Measurements from ENCODE around the gene STK38. TPM values are rescaled to one million over a fixed set of nuclear protein-coding genes. Genes with fewer than 3 reads are reported as not detected.

Gene STK38
- total RNA-seq, 1 experiment from 2014 or later = 27.6 TPM

GRCh38 chr6:36519352-36519751 is 27.9 kb downstream of the STK38 start:
- Histone ChIP-seq H3K36me3 (peaks cover 30% of the 10 kb centered on the region), H3K9me3 (replicated peaks) (no peaks in the 10 kb centered on the region), H3K4me1 (no peaks in the 10 kb centered on the region), H3K27ac (no peak overlapping the region), H3K4me3 (no peak overlapping the region), H3K27me3 (no peaks in the 10 kb centered on the region)
- DNase-seq = no peak

GRCh38 chr6:36517408-36517807 is 29.9 kb downstream of the STK38 start:
- Histone ChIP-seq H3K27ac (no peak overlapping the region), H3K27me3 (no peaks in the 10 kb centered on the region), H3K36me3 (peaks cover 29% of the 10 kb centered on the region), H3K4me3 (no peak overlapping the region), H3K9me3 (replicated peaks) (no peaks in the 10 kb centered on the region), H3K4me1 (no peaks in the 10 kb centered on the region)
- DNase-seq = no peak

GRCh38 chr6:36516988-36517387 is 30.3 kb downstream of the STK38 start:
- DNase-seq = no peak
- H3K27me3 ChIP-seq = no peaks in the 10 kb centered on the region
- H3K9me3 ChIP-seq (replicated peaks) = no peaks in the 10 kb centered on the region
- no peak overlapping the region for H3K27ac ChIP-seq
- no peaks in the 10 kb centered on the region for H3K4me1 ChIP-seq
- H3K36me3 ChIP-seq = peaks cover 31% of the 10 kb centered on the region
- no peak overlapping the region for H3K4me3 ChIP-seq

- Histone ChIP-seq H3K36me3 (peaks cover 29% of the 10 kb centered on the region), H3K27ac (no peak overlapping the region), H3K9me3 (replicated peaks) (no peaks in the 10 kb centered on the region), H3K4me1 (no peaks in the 10 kb centered on the region), H3K27me3 (no peaks in the 10 kb centered on the region), H3K4me3 (no peak overlapping the region)
- DNase-seq = no peak
Observed at GRCh38 chr6:36516559-36516958, 30.7 kb downstream of the STK38 start.

- no peak for DNase-seq
- Histone ChIP-seq H3K27ac (no peak overlapping the region), H3K4me3 (no peak overlapping the region), H3K27me3 (no peaks in the 10 kb centered on the region), H3K9me3 (replicated peaks) (no peaks in the 10 kb centered on the region), H3K4me1 (no peaks in the 10 kb centered on the region), H3K36me3 (peaks cover 31% of the 10 kb centered on the region)
Observed at GRCh38 chr6:36515844-36516243, 31.4 kb downstream of the STK38 start.

GRCh38 chr6:36514554-36515456 is 32.5 kb downstream of the STK38 start:
- Histone ChIP-seq H3K4me1 (no peaks in the 10 kb centered on the region), H3K27me3 (no peaks in the 10 kb centered on the region), H3K36me3 (peaks cover 36% of the 10 kb centered on the region), H3K9me3 (replicated peaks) (no peaks in the 10 kb centered on the region), H3K4me3 (no peak overlapping the region), H3K27ac (no peak overlapping the region)
- no peak for DNase-seq

- peaks cover 44% of the 10 kb centered on the region for H3K36me3 ChIP-seq
- no peaks in the 10 kb centered on the region for H3K4me1 ChIP-seq
- no peak overlapping the region for H3K27ac ChIP-seq
- H3K4me3 ChIP-seq = no peak overlapping the region
- no peaks in the 10 kb centered on the region for H3K27me3 ChIP-seq
- DNase-seq = no peak
- no peaks in the 10 kb centered on the region for H3K9me3 ChIP-seq (replicated peaks)
Observed at GRCh38 chr6:36510365-36510764, 36.9 kb downstream of the STK38 start.

GRCh38 chr6:36508532-36508931 is 38.7 kb downstream of the STK38 start:
- Histone ChIP-seq H3K4me1 (no peaks in the 10 kb centered on the region), H3K27ac (no peak overlapping the region), H3K27me3 (no peaks in the 10 kb centered on the region), H3K36me3 (peaks cover 48% of the 10 kb centered on the region), H3K4me3 (no peak overlapping the region), H3K9me3 (replicated peaks) (no peaks in the 10 kb centered on the region)
- no peak for DNase-seq

- peaks cover 50% of the 10 kb centered on the region for H3K36me3 ChIP-seq
Observed at GRCh38 chr6:36506611-36507010, 40.7 kb downstream of the STK38 start.

GRCh38 chr6:36505744-36506534 is 41.3 kb downstream of the STK38 start:
- no peaks in the 10 kb centered on the region for H3K27me3 ChIP-seq
- H3K36me3 ChIP-seq = peaks cover 46% of the 10 kb centered on the region
- no peak overlapping the region for H3K27ac ChIP-seq
- no peaks in the 10 kb centered on the region for H3K9me3 ChIP-seq (replicated peaks)
- H3K4me3 ChIP-seq = no peak overlapping the region
- DNase-seq = no peak
- H3K4me1 ChIP-seq = peaks cover 3% of the 10 kb centered on the region; the same call in 1 of the 2 replicates

More at GRCh38 chr6:36506611-36507010, 40.7 kb downstream of the STK38 start:
- Histone ChIP-seq H3K27me3 (no peaks in the 10 kb centered on the region), H3K4me1 (peaks cover 2% of the 10 kb centered on the region; the same call in 1 of the 2 replicates), H3K4me3 (no peak overlapping the region), H3K9me3 (replicated peaks) (no peaks in the 10 kb centered on the region), H3K27ac (no peak overlapping the region)
- no peak for DNase-seq

- no peak for DNase-seq
- no peaks in the 10 kb centered on the region for H3K27me3 ChIP-seq
- H3K9me3 ChIP-seq (replicated peaks) = no peaks in the 10 kb centered on the region
- peaks cover 3% of the 10 kb centered on the region; the same call in 1 of the 2 replicates for H3K4me1 ChIP-seq
- no peak overlapping the region for H3K27ac ChIP-seq
- H3K36me3 ChIP-seq = peaks cover 38% of the 10 kb centered on the region
- no peak overlapping the region for H3K4me3 ChIP-seq
Observed at GRCh38 chr6:36504982-36505381, 42.3 kb downstream of the STK38 start.

- no peaks in the 10 kb centered on the region for H3K27me3 ChIP-seq
- H3K4me1 ChIP-seq = peaks cover 3% of the 10 kb centered on the region; the same call in 1 of the 2 replicates
- H3K27ac ChIP-seq = no peak overlapping the region
- H3K9me3 ChIP-seq (replicated peaks) = no peaks in the 10 kb centered on the region
- DNase-seq = no peak
- H3K36me3 ChIP-seq = peaks cover 34% of the 10 kb centered on the region
- no peak overlapping the region for H3K4me3 ChIP-seq
Observed at GRCh38 chr6:36504181-36504580, 43.1 kb downstream of the STK38 start.

GRCh38 chr6:36501686-36502085 is 45.6 kb downstream of the STK38 start:
- DNase-seq = no peak
- peaks cover 45% of the 10 kb centered on the region for H3K36me3 ChIP-seq
- H3K4me3 ChIP-seq = no peak overlapping the region
- no peaks in the 10 kb centered on the region for H3K27me3 ChIP-seq
- no peaks in the 10 kb centered on the region for H3K9me3 ChIP-seq (replicated peaks)
- H3K27ac ChIP-seq = no peak overlapping the region
- H3K4me1 ChIP-seq = peaks cover 3% of the 10 kb centered on the region; the same call in 1 of the 2 replicates

- H3K9me3 ChIP-seq (replicated peaks) = no peaks in the 10 kb centered on the region
- no peaks in the 10 kb centered on the region for H3K27me3 ChIP-seq
- DNase-seq = peak in 1 of 2 experiments; percentile 41
- H3K4me3 ChIP-seq = no peak overlapping the region
- H3K4me1 ChIP-seq = peaks cover 3% of the 10 kb centered on the region; the same call in 1 of the 2 replicates
- H3K27ac ChIP-seq = no peak overlapping the region
- peaks cover 36% of the 10 kb centered on the region for H3K36me3 ChIP-seq
Observed at GRCh38 chr6:36499918-36500317, 47.4 kb downstream of the STK38 start.

- Histone ChIP-seq H3K4me1 (no peaks in the 10 kb centered on the region), H3K36me3 (peaks cover 23% of the 10 kb centered on the region), H3K27me3 (no peaks in the 10 kb centered on the region), H3K27ac (no peak overlapping the region), H3K9me3 (replicated peaks) (no peaks in the 10 kb centered on the region), H3K4me3 (no peak overlapping the region)
- no peak for DNase-seq
Observed at GRCh38 chr6:36495086-36495485, 52.2 kb downstream of the STK38 start.

Data from SJCRH30 (cell line).